COLO668 (cell line): Measurements from ENCODE around the gene ARID1A.

Source experiments
- DNase-seq: peaks from one replicate; lab custom pipeline; 2025; ENCODE audit not compliant: unreplicated experiment; lab: John Stamatoyannopoulos, UW

The ARID1A gene

DNA sequence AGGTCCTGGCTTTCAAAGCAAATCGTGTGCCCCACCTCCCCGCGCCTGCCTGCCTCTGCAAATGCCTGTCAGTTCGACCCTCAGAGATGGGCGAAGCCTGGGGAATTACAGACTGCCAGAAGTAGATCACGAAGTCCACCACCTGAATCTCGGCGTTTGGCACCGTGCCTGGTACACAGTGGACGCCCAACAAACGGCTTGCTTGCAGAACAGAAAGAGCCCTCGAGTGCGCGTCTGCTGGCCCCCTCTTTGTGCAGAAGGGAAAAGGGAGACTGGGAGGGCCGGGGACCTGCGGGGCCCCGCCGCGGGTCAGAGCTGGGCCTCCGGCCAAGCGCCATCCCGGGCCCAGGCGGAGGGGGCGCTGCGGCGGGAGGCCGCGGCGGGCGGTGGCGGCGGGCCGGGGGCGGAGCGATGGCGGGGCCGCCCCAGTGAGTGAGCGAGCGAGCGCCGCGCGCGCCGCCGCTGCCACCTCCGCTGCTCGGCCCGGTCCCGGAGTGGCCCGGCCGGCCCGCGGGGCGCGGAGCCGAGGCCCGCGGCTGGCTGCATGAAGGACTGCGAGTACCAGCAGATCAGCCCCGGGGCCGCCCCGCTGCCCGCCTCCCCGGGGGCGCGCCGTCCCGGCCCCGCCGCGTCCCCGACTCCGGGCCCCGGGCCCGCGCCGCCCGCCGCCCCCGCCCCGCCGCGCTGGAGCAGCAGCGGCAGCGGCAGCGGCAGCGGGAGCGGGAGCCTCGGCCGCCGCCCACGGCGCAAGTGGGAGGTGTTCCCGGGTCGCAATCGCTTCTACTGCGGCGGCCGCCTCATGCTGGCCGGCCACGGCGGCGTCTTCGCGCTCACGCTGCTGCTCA, 130.7 kb downstream of the ARID1A start, which contains the start of gene ZDHHC18:
TSS of gene ZDHHC18 (plus strand) at position 428 of the 845 bp plus-strand sequence. CDS start at position 545, 117 bp downstream.
- peak; percentile 93 for DNase-seq

DNA sequence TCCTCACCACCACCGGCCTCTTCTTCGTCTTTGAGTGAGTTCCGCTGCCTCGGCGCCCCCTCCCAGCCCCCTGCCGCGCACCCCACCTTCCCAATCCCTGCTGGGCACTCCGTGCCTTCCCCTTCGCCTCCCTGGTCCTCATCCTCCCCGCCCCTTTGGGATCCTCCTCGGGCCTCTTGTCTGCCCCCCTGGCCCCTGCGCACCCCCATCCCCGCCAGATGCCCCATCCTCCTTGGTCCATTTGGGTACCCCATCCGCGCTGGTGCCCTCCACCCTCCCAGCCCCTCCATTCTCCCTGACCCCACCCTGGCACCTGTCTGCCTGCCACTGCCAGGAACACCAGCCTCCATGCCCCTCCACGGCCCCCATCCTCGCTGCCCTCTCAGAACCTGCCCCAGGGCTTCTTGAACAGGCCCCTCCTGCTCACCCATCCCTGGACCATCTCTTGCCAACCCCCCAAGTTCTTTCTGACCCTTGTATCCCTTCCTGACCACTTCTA, 131.3 kb downstream of the ARID1A start:
- no peak for DNase-seq

DNA sequence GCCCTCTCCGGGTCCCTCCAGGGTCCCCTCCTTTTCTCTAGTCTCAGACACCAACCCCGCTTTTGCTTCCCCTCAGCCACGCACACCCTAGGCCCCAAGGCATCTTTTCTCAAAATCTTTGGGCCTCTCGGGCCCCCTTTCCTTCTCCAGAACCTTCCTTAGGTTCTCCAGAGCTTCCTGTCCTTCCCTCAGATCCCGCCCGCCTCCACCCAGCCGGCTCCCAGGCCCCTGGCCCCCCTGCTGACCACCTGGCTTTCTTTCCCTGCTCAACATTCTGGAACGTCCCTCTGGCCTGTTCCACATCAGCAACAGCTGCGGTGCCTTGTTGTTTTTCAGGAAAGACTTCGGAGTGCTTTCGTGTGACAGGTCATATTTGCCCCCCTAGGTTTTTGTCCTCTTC, 131.8 kb downstream of the ARID1A start:
- no peak for DNase-seq

DNA sequence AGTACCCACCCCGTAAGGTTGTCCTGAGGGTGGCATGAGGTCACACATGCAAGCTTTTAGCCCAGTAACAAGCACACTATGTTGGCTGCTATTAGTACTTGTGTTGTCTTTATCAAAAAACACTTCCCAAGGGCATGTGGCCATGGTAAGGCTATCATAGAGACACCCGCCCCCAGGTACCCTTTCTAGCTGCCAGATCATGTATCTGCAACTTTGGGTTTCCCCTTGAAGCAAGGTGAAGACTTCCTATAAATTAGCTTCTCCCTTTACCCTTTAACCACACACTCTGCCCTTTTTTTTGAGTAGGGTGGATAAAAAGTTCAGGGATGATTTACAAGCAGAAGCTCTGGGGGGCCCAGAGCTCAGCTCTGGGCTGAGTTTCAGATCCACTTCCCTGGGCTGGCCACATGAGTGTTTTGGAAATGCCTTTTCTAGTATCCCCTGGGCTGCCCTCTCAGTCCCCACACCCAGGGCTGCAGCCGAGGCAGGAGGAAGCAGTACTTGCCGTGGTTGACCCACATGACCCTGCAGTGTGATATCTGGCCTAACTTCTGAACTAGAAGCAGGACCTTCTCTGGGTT, 132.7 kb downstream of the ARID1A start:
- DNase-seq: no peak

DNA sequence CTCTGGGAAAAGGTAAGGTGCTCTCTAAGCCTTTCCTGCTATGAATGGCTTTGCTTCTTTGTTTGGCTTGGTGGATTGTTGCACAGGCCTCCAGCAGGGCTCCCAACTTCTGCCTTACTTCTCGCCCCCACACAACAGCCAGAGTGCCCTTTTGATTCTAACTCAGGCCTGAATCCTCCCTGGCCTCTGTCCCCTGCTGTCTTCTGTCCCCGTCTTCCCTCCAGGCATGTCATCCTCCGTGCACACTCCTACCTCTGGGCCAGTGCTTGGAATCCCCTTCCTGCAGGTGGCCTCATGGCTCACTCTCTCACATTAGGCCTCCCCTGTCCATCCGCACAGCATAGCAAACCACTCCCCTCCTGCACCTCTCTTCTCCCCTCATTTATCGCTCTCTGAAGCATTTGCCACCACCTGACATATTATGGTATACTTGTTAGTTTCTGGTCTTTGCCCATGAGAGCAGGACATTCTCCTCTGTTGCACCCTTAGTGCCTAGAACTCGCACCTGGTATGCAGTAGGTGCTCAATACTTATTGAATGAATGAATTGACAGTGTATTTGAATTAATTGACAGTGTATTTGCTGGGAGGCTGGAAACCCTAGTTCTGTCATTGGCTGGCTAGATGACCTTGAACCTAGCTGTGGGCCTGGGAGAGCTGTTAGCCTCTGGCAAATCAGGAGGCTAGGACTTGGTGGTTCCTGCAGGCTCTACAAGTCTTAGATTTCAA, 133.5 kb downstream of the ARID1A start:
- DNase-seq: no peak

DNA sequence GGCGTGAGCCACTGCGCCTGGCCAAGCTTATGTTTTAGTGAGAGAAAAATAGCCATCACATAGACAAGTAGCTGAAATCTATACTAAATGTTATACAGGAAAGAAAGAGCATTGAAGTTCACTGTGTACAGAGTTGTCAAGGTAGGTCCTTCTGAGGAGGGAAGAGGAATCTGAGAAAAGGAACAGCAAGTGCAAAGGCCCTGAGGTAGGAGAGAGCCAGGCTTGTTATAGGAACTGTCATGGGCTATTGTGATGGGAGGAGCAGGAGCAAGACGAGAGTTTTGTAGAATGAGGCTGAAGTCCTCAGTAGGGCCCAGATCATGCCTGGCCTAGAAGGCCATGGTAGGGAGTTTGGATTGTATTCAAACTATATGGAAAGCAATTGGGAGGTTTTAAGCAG, 135.2 kb downstream of the ARID1A start:
- no peak for DNase-seq
